ENCODE data around the gene CCND1.
A peak's percentile ranks its signal among the peaks of the same experiment; 100 is the strongest.

CCND1 gene

DNA sequence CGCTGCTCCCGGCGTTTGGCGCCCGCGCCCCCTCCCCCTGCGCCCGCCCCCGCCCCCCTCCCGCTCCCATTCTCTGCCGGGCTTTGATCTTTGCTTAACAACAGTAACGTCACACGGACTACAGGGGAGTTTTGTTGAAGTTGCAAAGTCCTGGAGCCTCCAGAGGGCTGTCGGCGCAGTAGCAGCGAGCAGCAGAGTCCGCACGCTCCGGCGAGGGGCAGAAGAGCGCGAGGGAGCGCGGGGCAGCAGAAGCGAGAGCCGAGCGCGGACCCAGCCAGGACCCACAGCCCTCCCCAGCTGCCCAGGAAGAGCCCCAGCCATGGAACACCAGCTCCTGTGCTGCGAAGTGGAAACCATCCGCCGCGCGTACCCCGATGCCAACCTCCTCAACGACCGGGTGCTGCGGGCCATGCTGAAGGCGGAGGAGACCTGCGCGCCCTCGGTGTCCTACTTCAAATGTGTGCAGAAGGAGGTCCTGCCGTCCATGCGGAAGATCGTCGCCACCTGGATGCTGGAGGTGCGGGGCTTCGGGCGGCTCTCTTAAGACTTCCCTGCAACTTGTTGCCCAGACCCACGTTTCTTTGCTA, at the start of gene CCND1:
Gene CCND1, plus strand, starts transcription at position 162 of the 587 bp plus-strand sequence. Its CDS starts 158 bp downstream, at position 320.
- Histone ChIP-seq H3K27me3 (ENCODE audit: control insufficient read depth, insufficient read depth, low read length) (peaks cover 29% of the 10 kb centered on the region), H3K27ac (ENCODE audit: low read length) (peak within 1 kb of the TSS; percentile 42), H3K4me3 (ENCODE audit: low read length) (peak within 1 kb of the TSS; percentile 91), H3K9me3 (ENCODE audit: control insufficient read depth, low read depth, low read length) (no peaks in the 10 kb centered on the region), H3K9ac (ENCODE audit: low read length) (peak within 1 kb of the TSS; percentile 85), H3K4me1 (ENCODE audit: control insufficient read depth, low read depth, low read length) (peaks cover 12% of the 10 kb centered on the region), H3K36me3 (ENCODE audit: control insufficient read depth, low read depth, low read length) (peaks cover 19% of the 10 kb centered on the region)

DNA sequence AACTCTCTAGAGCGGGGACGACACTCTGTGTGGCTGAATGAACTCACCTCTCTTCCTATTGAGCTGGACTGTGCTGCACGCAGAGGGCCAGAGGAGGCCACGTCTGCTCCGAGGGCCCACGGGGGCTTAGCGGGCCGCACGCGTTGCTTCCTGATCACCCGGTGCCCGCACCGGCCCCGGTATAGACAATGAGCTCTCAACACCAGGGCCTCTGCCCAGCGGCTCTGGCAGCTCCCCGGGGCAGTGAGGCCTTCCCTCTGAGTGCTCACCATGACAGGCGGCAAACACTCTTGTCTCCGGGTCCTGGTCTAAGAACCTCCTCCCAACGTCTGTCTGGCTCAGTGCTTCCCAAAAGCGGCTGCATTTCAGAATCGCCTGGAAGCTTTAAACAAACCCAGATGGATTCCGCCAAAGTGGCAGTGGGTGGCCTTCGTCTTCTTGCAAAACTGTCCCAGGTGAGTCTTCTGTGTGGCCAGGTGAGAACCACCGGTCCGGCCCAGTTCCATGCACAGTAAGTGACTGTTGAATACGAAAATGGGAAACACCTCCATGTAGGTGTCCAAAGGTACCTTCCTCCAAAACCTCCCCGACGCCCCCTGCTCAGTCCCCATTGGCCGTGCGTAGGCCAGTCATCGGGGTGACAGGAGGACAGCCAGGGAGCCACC, 47.8 kb upstream of the CCND1 start:
- Histone ChIP-seq H3K27me3 (ENCODE audit: control insufficient read depth, insufficient read depth, low read length) (no peaks in the 10 kb centered on the region), H3K9ac (ENCODE audit: low read length) (no peak overlapping the region)

DNA sequence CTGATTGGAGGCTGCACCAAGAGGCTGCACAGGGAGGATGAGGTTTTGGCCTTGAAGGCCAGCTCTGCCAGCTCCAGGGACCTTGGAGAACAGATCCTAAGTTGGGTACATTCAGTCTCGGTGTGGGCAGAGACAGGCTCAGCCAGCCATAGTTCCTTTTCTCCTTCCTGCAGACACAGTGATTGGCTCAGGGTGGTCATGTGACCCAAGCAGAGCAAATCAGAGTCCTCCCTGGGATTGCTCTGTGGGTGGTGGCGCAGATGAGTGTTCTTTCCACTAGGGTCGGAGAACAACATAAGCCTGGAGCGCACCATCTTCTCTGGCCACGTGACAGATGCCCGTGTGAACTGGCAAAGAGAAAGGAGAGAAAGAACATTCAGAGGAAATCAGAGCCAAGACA, 47.1 kb upstream of the CCND1 start:
- no peaks in the 10 kb centered on the region for H3K4me1 ChIP-seq (ENCODE audit: control insufficient read depth, low read depth, low read length)
- no peak overlapping the region for H3K9ac ChIP-seq (ENCODE audit: low read length)
- no peak overlapping the region for H3K27ac ChIP-seq (ENCODE audit: low read length)
- H3K27me3 ChIP-seq (ENCODE audit: control insufficient read depth, insufficient read depth, low read length): no peaks in the 10 kb centered on the region
- H3K9me3 ChIP-seq (ENCODE audit: control insufficient read depth, low read depth, low read length): no peaks in the 10 kb centered on the region
- H3K4me3 ChIP-seq (ENCODE audit: low read length): no peak overlapping the region
- no peaks in the 10 kb centered on the region for H3K36me3 ChIP-seq (ENCODE audit: control insufficient read depth, low read depth, low read length)

More for the DNA sequence above, 47.8 kb upstream of the CCND1 start:
- Histone ChIP-seq H3K36me3 (ENCODE audit: control insufficient read depth, low read depth, low read length) (no peaks in the 10 kb centered on the region), H3K4me1 (ENCODE audit: control insufficient read depth, low read depth, low read length) (no peaks in the 10 kb centered on the region), H3K9me3 (ENCODE audit: control insufficient read depth, low read depth, low read length) (no peaks in the 10 kb centered on the region), H3K4me3 (ENCODE audit: low read length) (no peak overlapping the region), H3K27ac (ENCODE audit: low read length) (no peak overlapping the region)

- Histone ChIP-seq H3K4me1 (ENCODE audit: control insufficient read depth, low read depth, low read length) (no peaks in the 10 kb centered on the region), H3K36me3 (ENCODE audit: control insufficient read depth, low read depth, low read length) (no peaks in the 10 kb centered on the region), H3K9ac (ENCODE audit: low read length) (no peak overlapping the region), H3K4me3 (ENCODE audit: low read length) (no peak overlapping the region), H3K9me3 (ENCODE audit: control insufficient read depth, low read depth, low read length) (no peaks in the 10 kb centered on the region), H3K27me3 (ENCODE audit: control insufficient read depth, insufficient read depth, low read length) (no peaks in the 10 kb centered on the region), H3K27ac (ENCODE audit: low read length) (no peak overlapping the region)
Observed at GRCh38 chr11:69594481-69594880, 46.5 kb upstream of the CCND1 start.

GRCh38 chr11:69595805-69596665, 44.9 kb upstream of the CCND1 start:
- H3K9me3 ChIP-seq (ENCODE audit: control insufficient read depth, low read depth, low read length): no peaks in the 10 kb centered on the region
- H3K27me3 ChIP-seq (ENCODE audit: control insufficient read depth, insufficient read depth, low read length): no peaks in the 10 kb centered on the region
- H3K27ac ChIP-seq (ENCODE audit: low read length): no peak overlapping the region
- no peaks in the 10 kb centered on the region for H3K4me1 ChIP-seq (ENCODE audit: control insufficient read depth, low read depth, low read length)
- no peak overlapping the region for H3K4me3 ChIP-seq (ENCODE audit: low read length)
- H3K9ac ChIP-seq (ENCODE audit: low read length): no peak overlapping the region
- no peaks in the 10 kb centered on the region for H3K36me3 ChIP-seq (ENCODE audit: control insufficient read depth, low read depth, low read length)

DNA sequence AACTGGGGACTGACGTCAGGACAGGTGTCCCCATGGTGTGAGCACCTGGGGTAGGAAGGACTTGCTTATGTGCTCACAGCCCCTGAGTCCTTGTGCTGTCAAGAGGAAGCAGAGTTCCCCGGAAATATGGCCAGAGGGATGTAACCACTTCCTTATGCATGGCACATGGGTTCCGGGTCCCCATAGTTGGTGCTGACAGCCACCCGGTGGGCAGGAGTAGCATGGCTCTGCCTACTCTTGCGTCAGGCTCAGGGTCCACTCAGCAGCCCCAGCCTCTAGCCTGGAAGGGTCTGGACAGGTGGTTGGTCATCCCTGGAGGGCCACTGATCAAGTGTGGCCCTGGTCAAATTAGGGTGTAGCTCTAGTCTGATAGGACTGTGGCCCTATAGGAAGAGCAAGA, 42.8 kb upstream of the CCND1 start:
- no peaks in the 10 kb centered on the region for H3K9me3 ChIP-seq (ENCODE audit: control insufficient read depth, low read depth, low read length)
- H3K9ac ChIP-seq (ENCODE audit: low read length): no peak overlapping the region

DNA sequence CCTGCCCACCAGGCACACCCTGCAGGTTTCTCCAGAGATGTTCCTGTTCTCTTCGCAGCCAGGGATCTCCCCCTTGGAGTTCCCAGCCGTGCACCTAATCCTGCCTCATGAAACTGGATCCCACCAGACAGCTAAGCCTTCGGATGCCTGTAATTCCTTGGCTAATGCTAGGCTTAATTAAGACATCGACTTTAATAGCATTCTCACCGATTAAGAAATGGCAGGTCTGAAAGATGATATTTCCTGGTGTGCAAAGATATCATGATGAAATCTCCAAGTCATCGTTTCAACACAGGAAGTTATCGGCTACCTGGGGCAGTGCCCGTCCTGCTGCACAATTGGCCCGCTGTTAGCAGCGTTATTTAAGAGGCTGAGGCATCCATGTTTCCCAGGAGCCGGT, 41.5 kb upstream of the CCND1 start:
- H3K4me3 ChIP-seq (ENCODE audit: low read length): no peak overlapping the region
- H3K27me3 ChIP-seq (ENCODE audit: control insufficient read depth, insufficient read depth, low read length): no peaks in the 10 kb centered on the region
- peaks cover 19% of the 10 kb centered on the region for H3K4me1 ChIP-seq (ENCODE audit: control insufficient read depth, low read depth, low read length)
- H3K9ac ChIP-seq (ENCODE audit: low read length): no peak overlapping the region
- no peak overlapping the region for H3K27ac ChIP-seq (ENCODE audit: low read length)
- no peaks in the 10 kb centered on the region for H3K9me3 ChIP-seq (ENCODE audit: control insufficient read depth, low read depth, low read length)
- H3K36me3 ChIP-seq (ENCODE audit: control insufficient read depth, low read depth, low read length): no peaks in the 10 kb centered on the region

More for the DNA sequence above, 42.8 kb upstream of the CCND1 start:
- Histone ChIP-seq H3K4me3 (ENCODE audit: low read length) (no peak overlapping the region), H3K27me3 (ENCODE audit: control insufficient read depth, insufficient read depth, low read length) (no peaks in the 10 kb centered on the region), H3K27ac (ENCODE audit: low read length) (no peak overlapping the region), H3K36me3 (ENCODE audit: control insufficient read depth, low read depth, low read length) (no peaks in the 10 kb centered on the region), H3K4me1 (ENCODE audit: control insufficient read depth, low read depth, low read length) (peaks cover 6% of the 10 kb centered on the region)

- H3K9me3 ChIP-seq (ENCODE audit: control insufficient read depth, low read depth, low read length): no peaks in the 10 kb centered on the region
- H3K27me3 ChIP-seq (ENCODE audit: control insufficient read depth, insufficient read depth, low read length): no peaks in the 10 kb centered on the region
- H3K4me3 ChIP-seq (ENCODE audit: low read length): no peak overlapping the region
- H3K9ac ChIP-seq (ENCODE audit: low read length): no peak overlapping the region
- no peak overlapping the region for H3K27ac ChIP-seq (ENCODE audit: low read length)
- H3K36me3 ChIP-seq (ENCODE audit: control insufficient read depth, low read depth, low read length): no peaks in the 10 kb centered on the region
- H3K4me1 ChIP-seq (ENCODE audit: control insufficient read depth, low read depth, low read length): peaks cover 19% of the 10 kb centered on the region
Observed at GRCh38 chr11:69600001-69600400, 41.0 kb upstream of the CCND1 start.

DNA sequence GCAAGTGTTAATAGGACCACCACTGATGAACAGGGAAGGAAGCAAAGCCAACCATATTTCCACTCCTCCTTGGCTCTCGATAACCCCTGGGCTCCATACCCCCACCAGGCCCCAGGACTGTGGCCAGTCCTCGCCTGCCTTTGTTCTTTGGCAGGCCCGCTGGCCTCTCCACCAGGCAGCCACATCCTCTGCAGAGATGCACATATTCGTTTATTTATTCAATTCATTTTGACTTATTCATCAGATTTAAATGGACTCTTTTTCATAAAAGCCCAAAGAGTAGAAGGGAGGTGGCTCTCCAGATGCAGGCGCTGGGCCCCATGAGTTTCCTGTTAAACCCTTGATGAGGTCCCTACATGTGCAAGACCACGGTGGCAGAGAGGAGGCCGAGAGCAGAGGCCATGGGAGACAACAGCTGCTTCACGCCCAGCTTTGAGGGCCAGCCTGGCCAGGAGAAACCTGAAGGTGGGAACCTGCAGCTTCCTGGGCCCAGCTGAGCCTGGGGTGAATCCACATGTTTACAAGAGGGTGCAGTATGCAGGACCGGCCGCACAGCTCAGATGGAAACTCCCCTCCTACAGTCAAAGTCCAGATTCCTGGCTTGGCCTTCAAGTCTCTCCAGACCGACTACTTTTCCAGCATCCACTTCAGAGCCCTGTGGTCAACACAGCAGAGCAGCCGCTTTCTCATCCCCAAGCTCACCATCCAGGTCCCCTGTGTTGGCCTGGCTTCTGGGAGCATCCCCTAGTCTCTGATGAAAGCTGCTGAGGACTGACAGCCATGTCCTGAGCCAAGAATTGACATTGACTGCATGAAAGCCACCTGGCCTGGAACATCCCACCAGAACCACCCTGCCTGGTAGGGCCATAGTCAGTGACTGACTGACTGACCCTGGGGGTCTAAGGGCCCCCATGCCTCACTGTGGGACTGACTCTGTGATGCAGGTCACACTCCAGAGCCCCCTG, 39.7 kb upstream of the CCND1 start:
- Histone ChIP-seq H3K27me3 (ENCODE audit: control insufficient read depth, insufficient read depth, low read length) (no peaks in the 10 kb centered on the region), H3K27ac (ENCODE audit: low read length) (no peak overlapping the region), H3K9ac (ENCODE audit: low read length) (no peak overlapping the region), H3K4me3 (ENCODE audit: low read length) (no peak overlapping the region), H3K9me3 (ENCODE audit: control insufficient read depth, low read depth, low read length) (no peaks in the 10 kb centered on the region), H3K4me1 (ENCODE audit: control insufficient read depth, low read depth, low read length) (peaks cover 19% of the 10 kb centered on the region), H3K36me3 (ENCODE audit: control insufficient read depth, low read depth, low read length) (no peaks in the 10 kb centered on the region)

DNA sequence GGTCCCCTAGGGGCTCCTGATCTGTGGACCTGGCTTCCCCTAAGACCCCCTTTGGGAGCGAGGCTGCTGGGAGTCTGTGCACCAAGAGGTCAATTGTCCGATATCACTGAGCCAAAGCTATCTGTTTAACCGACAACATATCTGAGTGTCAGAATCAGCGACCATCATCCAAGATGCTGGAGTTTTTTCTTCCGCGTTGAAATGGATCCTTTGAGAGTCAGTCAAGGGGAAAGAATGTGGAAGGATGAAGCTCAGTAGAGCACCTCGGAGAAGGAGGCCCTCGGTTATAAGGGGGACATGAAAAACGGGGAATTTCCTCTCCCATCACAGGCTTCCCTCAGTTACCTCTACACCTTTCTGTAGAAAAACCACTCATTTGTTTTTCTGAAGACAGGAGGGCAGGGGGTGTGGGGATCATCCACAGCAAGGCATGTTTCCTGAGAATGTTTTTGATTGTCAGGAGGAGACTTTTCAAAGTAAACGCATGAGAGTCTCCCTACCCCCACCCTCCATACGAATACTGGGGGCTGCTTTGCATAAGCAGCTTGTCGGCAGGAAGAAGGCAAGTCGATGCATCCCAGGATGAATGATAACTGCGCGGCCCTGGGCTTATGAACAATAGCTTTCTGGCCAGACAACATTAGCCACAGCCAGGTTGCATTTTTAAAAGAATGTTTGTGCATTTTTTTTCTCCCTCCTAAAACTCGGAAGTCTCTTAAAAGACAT, 37.7 kb upstream of the CCND1 start:
- no peak overlapping the region for H3K9ac ChIP-seq (ENCODE audit: low read length)

More for the DNA sequence above, 37.7 kb upstream of the CCND1 start:
- Histone ChIP-seq H3K27ac (ENCODE audit: low read length) (no peak overlapping the region), H3K4me3 (ENCODE audit: low read length) (peak overlapping the region; percentile 0), H3K4me1 (ENCODE audit: control insufficient read depth, low read depth, low read length) (peaks cover 19% of the 10 kb centered on the region), H3K9me3 (ENCODE audit: control insufficient read depth, low read depth, low read length) (no peaks in the 10 kb centered on the region), H3K27me3 (ENCODE audit: control insufficient read depth, insufficient read depth, low read length) (no peaks in the 10 kb centered on the region), H3K36me3 (ENCODE audit: control insufficient read depth, low read depth, low read length) (no peaks in the 10 kb centered on the region)

Measured in iPS-18a (cell line).